Measurements from ENCODE around the gene DOCK4.

Gene DOCK4

GRCh38 chr7:112105584-112106530 lies 100.3 kb downstream of the DOCK4 start:
- no peak for DNase-seq

GRCh38 chr7:112104120-112104519 lies 102.1 kb downstream of the DOCK4 start:
- no peak for DNase-seq

GRCh38 chr7:112103246-112103645 lies 103.0 kb downstream of the DOCK4 start:
- DNase-seq, result no peak

GRCh38 chr7:112101201-112101846 lies 104.9 kb downstream of the DOCK4 start:
- peak in 1 of 2 experiments; percentile 22 for DNase-seq

- DNase-seq, result no peak
Observed at GRCh38 chr7:112097524-112097923, 108.7 kb downstream of the DOCK4 start.

- DNase-seq, result no peak
Observed at GRCh38 chr7:112093409-112093808, 112.8 kb downstream of the DOCK4 start.

- no peak for DNase-seq
Observed at GRCh38 chr7:112092709-112093395, 113.3 kb downstream of the DOCK4 start.

- DNase-seq, result no peak
Observed at GRCh38 chr7:112092306-112092705, 113.9 kb downstream of the DOCK4 start.

- no peak for DNase-seq
Observed at GRCh38 chr7:112091768-112092167, 114.4 kb downstream of the DOCK4 start.

- no peak for DNase-seq
Observed at GRCh38 chr7:112089551-112089950, 116.6 kb downstream of the DOCK4 start.

GRCh38 chr7:112088484-112089016 lies 117.6 kb downstream of the DOCK4 start:
- DNase-seq, result no peak

- no peak for DNase-seq
Observed at GRCh38 chr7:112086496-112087254, 119.5 kb downstream of the DOCK4 start.

GRCh38 chr7:112084520-112084971 lies 121.7 kb downstream of the DOCK4 start:
- no peak for DNase-seq

- DNase-seq, result no peak
Observed at GRCh38 chr7:112083776-112084355, 122.3 kb downstream of the DOCK4 start.

- DNase-seq, result no peak
Observed at GRCh38 chr7:112082306-112082705, 123.9 kb downstream of the DOCK4 start.

GRCh38 chr7:112081778-112082177 lies 124.4 kb downstream of the DOCK4 start:
- no peak for DNase-seq

GRCh38 chr7:112080978-112081377 lies 125.2 kb downstream of the DOCK4 start:
- no peak for DNase-seq

GRCh38 chr7:112080441-112080840 lies 125.8 kb downstream of the DOCK4 start:
- no peak for DNase-seq

- DNase-seq, result no peak
Observed at GRCh38 chr7:112079673-112080072, 126.5 kb downstream of the DOCK4 start.

- DNase-seq, result no peak
Observed at GRCh38 chr7:112079122-112079521, 127.1 kb downstream of the DOCK4 start.

GRCh38 chr7:112076324-112076723 lies 129.9 kb downstream of the DOCK4 start:
- DNase-seq, result no peak

- DNase-seq, result no peak
Observed at GRCh38 chr7:112074464-112074863, 131.7 kb downstream of the DOCK4 start.
